Measurements from ENCODE around the gene RASSF10.

- TF ChIP-seq CTCF (IDR thresholded peaks at IDR 0.05) (no peak), TAF1 (IDR thresholded peaks at IDR 0.05; ENCODE audit: borderline replicate concordance, low read depth, low read length) (no peak), EP300 (IDR thresholded peaks at IDR 0.05; ENCODE audit: borderline replicate concordance in 1 of 2, low read depth in 1 of 2, low read length in 1 of 2) (no peak), NFIC (IDR thresholded peaks at IDR 0.05; ENCODE audit: borderline replicate concordance) (no peak), POLR2AphosphoS5 (IDR thresholded peaks at IDR 0.05; ENCODE audit: low read depth, low read length) (no peak)
These were observed 9.0 kb upstream of the RASSF10 start for GRCh38 chr11:13000116-13000515.

Data from SK-N-SH (cell line).